Mesodermal cell (in vitro differentiated cells): Measurements from ENCODE around the gene PTBP3.

ENCODE experiments used
- H3K27ac ChIP-seq: 2 replicates; pipeline ENCODE4 v1.7.0; 2013; ENCODE audit warnings: mild to moderate bottlenecking, low read depth, low read length, moderate library complexity; ENCODE audit not compliant: severe bottlenecking
- H3K36me3 ChIP-seq: 2 replicates; pipeline ENCODE4 v1.7.1; 2013; ENCODE audit warnings: mild to moderate bottlenecking, low read length, moderate library complexity; ENCODE audit not compliant: control insufficient read depth, insufficient read depth
- H3K4me1 ChIP-seq: one replicate; pipeline ENCODE4 v1.7.1; 2013; ENCODE audit warnings: mild to moderate bottlenecking, low read length; ENCODE audit not compliant: insufficient read depth, control insufficient read depth, poor library complexity, severe bottlenecking
- H3K4me3 ChIP-seq: 2 replicates; pipeline ENCODE4 v1.7.0; 2013; ENCODE audit warnings: low read length, control low read depth, mild to moderate bottlenecking; ENCODE audit not compliant: insufficient read depth, poor library complexity, severe bottlenecking; ENCODE audit errors: extremely low read depth
- H3K9me3 ChIP-seq: 2 replicates; pipeline ENCODE4 v1.7.1; 2013; ENCODE audit warnings: mild to moderate bottlenecking, low read length, moderate library complexity; ENCODE audit not compliant: control insufficient read depth
- WGBS, 2 experiments: methylation state at CpG; one replicate each; pipeline ENCODE4 v1.1.5; 2013; ENCODE audit warnings: missing lambda C conversion rate in 2 of 2; ENCODE audit not compliant: insufficient coverage in 2 of 2; 5-methylcytosine and 5-hydroxymethylcytosine counted together

PTBP3 gene

GRCh38 chr9:112170235-112170634 is 163.2 kb downstream of the PTBP3 start:
- 88 to 95% methylated on average over 4 of the region's 4 CpGs for WGBS, 2 experiments
- no peaks in the 10 kb centered on the region for H3K9me3 ChIP-seq
- no peak overlapping the region for H3K27ac ChIP-seq
- peaks cover 8% of the 10 kb centered on the region for H3K4me1 ChIP-seq
- H3K4me3 ChIP-seq = no peak overlapping the region
- H3K36me3 ChIP-seq = no peaks in the 10 kb centered on the region

DNA sequence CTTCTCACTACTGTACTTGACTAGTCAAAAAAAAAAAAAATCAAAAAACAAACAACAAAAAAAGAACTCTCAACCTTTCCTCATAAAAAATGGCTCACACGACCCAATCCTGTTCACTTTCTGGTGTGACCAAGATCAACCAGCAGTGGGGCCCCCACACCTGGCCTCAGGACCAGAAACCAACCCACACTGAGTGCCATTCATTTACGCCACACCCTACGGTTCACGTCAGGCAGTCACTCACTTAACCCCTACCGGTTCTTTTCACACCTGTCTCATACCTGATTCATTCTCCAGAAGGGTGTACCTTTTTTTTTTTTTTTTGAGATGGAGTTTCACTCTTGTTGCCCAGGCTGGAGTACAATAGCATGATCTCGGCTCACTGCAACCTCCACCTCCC is 164.1 kb downstream of the PTBP3 start:
- 88 to 95% methylated on average over 2 of the region's 6 CpGs for WGBS, 2 experiments
- no peaks in the 10 kb centered on the region for H3K36me3 ChIP-seq
- H3K4me1 ChIP-seq = peaks cover 7% of the 10 kb centered on the region
- no peak overlapping the region for H3K27ac ChIP-seq
- H3K4me3 ChIP-seq = no peak overlapping the region
- H3K9me3 ChIP-seq = no peaks in the 10 kb centered on the region

DNA sequence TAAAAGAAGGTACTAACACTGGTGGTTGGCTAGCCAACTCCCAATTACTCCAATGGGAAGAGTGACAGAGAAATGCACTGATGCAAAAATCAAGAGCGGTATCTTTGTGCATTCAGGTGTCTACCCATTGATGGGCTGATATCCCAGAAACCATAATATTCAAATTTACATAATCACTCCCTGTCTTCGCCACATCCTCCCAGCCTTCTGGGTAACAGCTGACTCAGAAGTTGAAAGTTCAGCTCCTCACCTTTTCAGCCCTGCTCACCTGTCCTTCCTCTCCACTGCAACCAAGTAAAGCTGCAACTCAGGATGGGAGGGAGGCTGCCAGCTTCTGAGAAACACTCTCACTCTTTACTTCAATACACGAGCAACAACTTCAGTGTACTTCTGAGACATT is 165.2 kb downstream of the PTBP3 start:
- H3K4me1 ChIP-seq = no peaks in the 10 kb centered on the region
- H3K36me3 ChIP-seq = no peaks in the 10 kb centered on the region
- no peak overlapping the region for H3K4me3 ChIP-seq
- no peak overlapping the region for H3K27ac ChIP-seq
- H3K9me3 ChIP-seq = no peaks in the 10 kb centered on the region
- WGBS, 2 experiments = 88 to 92% methylated on average over 1 to 2 of the region's 3 CpGs
